ENCODE data around the gene NR3C1.

Gene NR3C1

DNA sequence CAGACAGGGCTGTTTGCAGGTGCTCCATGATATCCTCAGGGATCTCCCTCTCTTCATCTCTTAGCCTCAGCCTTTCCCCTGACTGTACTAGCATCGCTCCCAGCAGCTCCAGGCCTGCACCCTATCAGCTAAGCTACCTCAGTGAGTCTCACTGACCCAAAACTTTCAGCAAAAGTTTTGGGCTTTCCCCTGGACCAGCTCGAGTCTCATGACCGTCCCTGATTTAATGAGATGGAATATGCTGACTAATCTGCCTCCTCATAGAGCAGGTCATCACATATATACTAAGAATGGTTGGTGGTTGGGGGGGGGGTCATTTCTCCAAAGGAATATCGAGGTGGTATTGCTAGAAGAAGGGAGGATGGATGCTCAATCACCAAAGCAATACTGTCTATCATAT lies 151.5 kb downstream of the NR3C1 start:
- in situ Hi-C loops (cut with MboI; ENCODE audit: low sequenced_read_pairs, unreplicated experiment), result no loop called here
- TF ChIP-seq, protein P1, sequence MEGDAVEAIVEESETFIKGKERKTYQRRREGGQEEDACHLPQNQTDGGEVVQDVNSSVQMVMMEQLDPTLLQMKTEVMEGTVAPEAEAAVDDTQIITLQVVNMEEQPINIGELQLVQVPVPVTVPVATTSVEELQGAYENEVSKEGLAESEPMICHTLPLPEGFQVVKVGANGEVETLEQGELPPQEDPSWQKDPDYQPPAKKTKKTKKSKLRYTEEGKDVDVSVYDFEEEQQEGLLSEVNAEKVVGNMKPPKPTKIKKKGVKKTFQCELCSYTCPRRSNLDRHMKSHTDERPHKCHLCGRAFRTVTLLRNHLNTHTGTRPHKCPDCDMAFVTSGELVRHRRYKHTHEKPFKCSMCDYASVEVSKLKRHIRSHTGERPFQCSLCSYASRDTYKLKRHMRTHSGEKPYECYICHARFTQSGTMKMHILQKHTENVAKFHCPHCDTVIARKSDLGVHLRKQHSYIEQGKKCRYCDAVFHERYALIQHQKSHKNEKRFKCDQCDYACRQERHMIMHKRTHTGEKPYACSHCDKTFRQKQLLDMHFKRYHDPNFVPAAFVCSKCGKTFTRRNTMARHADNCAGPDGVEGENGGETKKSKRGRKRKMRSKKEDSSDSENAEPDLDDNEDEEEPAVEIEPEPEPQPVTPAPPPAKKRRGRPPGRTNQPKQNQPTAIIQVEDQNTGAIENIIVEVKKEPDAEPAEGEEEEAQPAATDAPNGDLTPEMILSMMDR (IDR thresholded peaks at IDR 0.05; ENCODE audit: borderline replicate concordance, control extremely low read depth, extremely low read depth, insufficient read depth, missing control alignments), result no peak
- no peak for DNase-seq (ENCODE audit: low spot score)

- TF ChIP-seq, protein P1 (IDR thresholded peaks at IDR 0.05; ENCODE audit: borderline replicate concordance, control extremely low read depth, extremely low read depth, insufficient read depth, missing control alignments), result no peak
- in situ Hi-C loops (cut with MboI; ENCODE audit: low sequenced_read_pairs, unreplicated experiment), result no loop called here
- DNase-seq (ENCODE audit: low spot score), result peak; percentile 54
Measured at GRCh38 chr5:143251190-143251589, 152.3 kb downstream of the NR3C1 start.

GRCh38 chr5:143249851-143250250 lies 153.6 kb downstream of the NR3C1 start:
- TF ChIP-seq, protein P1 (IDR thresholded peaks at IDR 0.05; ENCODE audit: borderline replicate concordance, control extremely low read depth, extremely low read depth, insufficient read depth, missing control alignments), result no peak
- in situ Hi-C loops (cut with MboI; ENCODE audit: low sequenced_read_pairs, unreplicated experiment), result no loop called here
- no peak for DNase-seq (ENCODE audit: low spot score)

GRCh38 chr5:143248822-143249579 lies 154.5 kb downstream of the NR3C1 start:
- TF ChIP-seq, protein P1 (IDR thresholded peaks at IDR 0.05; ENCODE audit: borderline replicate concordance, control extremely low read depth, extremely low read depth, insufficient read depth, missing control alignments), result no peak
- in situ Hi-C loops (cut with MboI; ENCODE audit: low sequenced_read_pairs, unreplicated experiment), result no loop called here
- DNase-seq (ENCODE audit: low spot score), result no peak

GRCh38 chr5:143248391-143248790 lies 155.1 kb downstream of the NR3C1 start:
- TF ChIP-seq, protein P1 (IDR thresholded peaks at IDR 0.05; ENCODE audit: borderline replicate concordance, control extremely low read depth, extremely low read depth, insufficient read depth, missing control alignments), result no peak
- DNase-seq (ENCODE audit: low spot score), result no peak
- in situ Hi-C loops (cut with MboI; ENCODE audit: low sequenced_read_pairs, unreplicated experiment), result no loop called here

- in situ Hi-C loops (cut with MboI; ENCODE audit: low sequenced_read_pairs, unreplicated experiment), result no loop called here
- no peak for DNase-seq (ENCODE audit: low spot score)
- TF ChIP-seq, protein P1 (IDR thresholded peaks at IDR 0.05; ENCODE audit: borderline replicate concordance, control extremely low read depth, extremely low read depth, insufficient read depth, missing control alignments), result no peak
Measured at GRCh38 chr5:143247134-143247815, 156.2 kb downstream of the NR3C1 start.
